ENCODE data around the gene LAG3.

The LAG3 gene

GRCh38 chr12:6768437-6768914 lies 3.8 kb upstream of the LAG3 start:
- no peak for TF ChIP-seq CTCF (IDR thresholded peaks at IDR 0.05; ENCODE audit: borderline replicate concordance, insufficient read depth, low read depth, low read length)
- no peak overlapping the region for H3K4me3 ChIP-seq (ENCODE audit: low read depth, low read length)

GRCh38 chr12:6768990-6769389 lies 3.3 kb upstream of the LAG3 start:
- H3K4me3 ChIP-seq (ENCODE audit: low read depth, low read length): no peak overlapping the region
- TF ChIP-seq CTCF (IDR thresholded peaks at IDR 0.05; ENCODE audit: borderline replicate concordance, insufficient read depth, low read depth, low read length): no peak

- no peak overlapping the region for H3K4me3 ChIP-seq (ENCODE audit: low read depth, low read length)
- no peak for TF ChIP-seq CTCF (IDR thresholded peaks at IDR 0.05; ENCODE audit: borderline replicate concordance, insufficient read depth, low read depth, low read length)
Observed at GRCh38 chr12:6769666-6770065, 2.7 kb upstream of the LAG3 start.

- no peak for TF ChIP-seq CTCF (IDR thresholded peaks at IDR 0.05; ENCODE audit: borderline replicate concordance, insufficient read depth, low read depth, low read length)
- no peak overlapping the region for H3K4me3 ChIP-seq (ENCODE audit: low read depth, low read length)
Observed at GRCh38 chr12:6770094-6770493, 2.2 kb upstream of the LAG3 start.

GRCh38 chr12:6770600-6770999 lies 1.7 kb upstream of the LAG3 start:
- H3K4me3 ChIP-seq (ENCODE audit: low read depth, low read length): no peak overlapping the region
- TF ChIP-seq CTCF (IDR thresholded peaks at IDR 0.05; ENCODE audit: borderline replicate concordance, insufficient read depth, low read depth, low read length): no peak

- H3K4me3 ChIP-seq (ENCODE audit: low read depth, low read length): no peak overlapping the region
- no peak for TF ChIP-seq CTCF (IDR thresholded peaks at IDR 0.05; ENCODE audit: borderline replicate concordance, insufficient read depth, low read depth, low read length)
Observed at GRCh38 chr12:6771091-6771495, 1.2 kb upstream of the LAG3 start.

GRCh38 chr12:6771509-6772330 lies 600 bp upstream of the LAG3 start:
- H3K4me3 ChIP-seq (ENCODE audit: low read depth, low read length): no peak overlapping the region
- TF ChIP-seq CTCF (IDR thresholded peaks at IDR 0.05; ENCODE audit: borderline replicate concordance, insufficient read depth, low read depth, low read length): no peak

Measured in GM12875 (cell line).